Small intestine (tissue), 7 donors: ENCODE measurements around the gene UTS2B. TPM values are rescaled to one million over a fixed set of nuclear protein-coding genes. Genes with fewer than 3 reads are reported as not detected.

ENCODE experiments used
- DNase-seq, 2 donors: peaks; one replicate each; pipeline versions ENCODE4 v3.0.0 to v3.0.0-alpha.2; 2013
- FAIRE-seq: peaks from 2 replicates; lab custom pipeline; 2012; peaks lifted over from hg19 to GRCh38; lab: Jason Lieb, UNC
- H3K27ac ChIP-seq, 3 donors: one replicate each; pipeline ENCODE4 v1.5.1; 2013; ENCODE audit warnings: low read length in 2 of 3, mild to moderate bottlenecking in 2 of 3, control low read depth in 1 of 3, inconsistent platforms in 1 of 3, low read depth in 1 of 3, moderate library complexity in 1 of 3
- H3K27me3 ChIP-seq, 3 donors: one replicate each; pipeline ENCODE4 v1.6.1; 2013; ENCODE audit warnings: low read length in 3 of 3, inconsistent platforms in 1 of 3; ENCODE audit not compliant: control insufficient read depth in 3 of 3, insufficient read depth in 3 of 3
- H3K36me3 ChIP-seq, 3 donors: one replicate each; pipeline ENCODE4 v1.6.1; 2013; ENCODE audit warnings: low read length in 3 of 3, inconsistent platforms in 1 of 3, low read depth in 1 of 3, mild to moderate bottlenecking in 1 of 3, moderate library complexity in 1 of 3; ENCODE audit not compliant: control insufficient read depth in 3 of 3, insufficient read depth in 2 of 3
- H3K4me1 ChIP-seq, 3 donors: one replicate each; pipeline ENCODE4 v1.6.1; 2013; ENCODE audit warnings: low read length in 2 of 3, inconsistent platforms in 1 of 3, low read depth in 1 of 3, mild to moderate bottlenecking in 1 of 3, moderate library complexity in 1 of 3; ENCODE audit not compliant: control insufficient read depth in 3 of 3, insufficient read depth in 2 of 3
- H3K4me3 ChIP-seq, 3 donors: one replicate each; pipeline ENCODE4 v1.5.1; 2013; ENCODE audit warnings: low read length in 3 of 3, control low read depth in 1 of 3, inconsistent platforms in 1 of 3, low read depth in 1 of 3, mild to moderate bottlenecking in 1 of 3, moderate library complexity in 1 of 3
- H3K9me3 ChIP-seq, 2 donors: one replicate each; pipeline ENCODE4 v1.6.1; 2013; ENCODE audit warnings: low read depth in 1 of 2, low read length in 1 of 2; ENCODE audit not compliant: control insufficient read depth in 2 of 2, insufficient read depth in 1 of 2
- WGBS, 3 donors: extraction: QIAGEN DNeasy Blood & Tissue Kit; methylation state at CpG; one replicate each; pipeline ENCODE4 v1.1.7; 2013; 5-methylcytosine and 5-hydroxymethylcytosine counted together
- polyA plus RNA-seq, 4 donors: library from polyadenylated mRNA; stranded (reverse) in 3 of 4; unstranded in 1 of 4; fragments of 200-250 nt in 3 of 4; fragments of 120-200 nt in 1 of 4; gene quantifications; one replicate each; pipeline versions ENCODE4 v1.2.1 to v1.2.3, GENCODE V29; 2013
- donor health status: healthy with polysubstance abuse.
- donor health status: control.
- donor health status: control.
- donor health status: Bipolar disorder and iron deficiency.
- donor health status: healthy.

UTS2B gene
- polyA plus RNA-seq, 4 donors = 0.09 to 0.22 TPM; not detected in 2

DNA sequence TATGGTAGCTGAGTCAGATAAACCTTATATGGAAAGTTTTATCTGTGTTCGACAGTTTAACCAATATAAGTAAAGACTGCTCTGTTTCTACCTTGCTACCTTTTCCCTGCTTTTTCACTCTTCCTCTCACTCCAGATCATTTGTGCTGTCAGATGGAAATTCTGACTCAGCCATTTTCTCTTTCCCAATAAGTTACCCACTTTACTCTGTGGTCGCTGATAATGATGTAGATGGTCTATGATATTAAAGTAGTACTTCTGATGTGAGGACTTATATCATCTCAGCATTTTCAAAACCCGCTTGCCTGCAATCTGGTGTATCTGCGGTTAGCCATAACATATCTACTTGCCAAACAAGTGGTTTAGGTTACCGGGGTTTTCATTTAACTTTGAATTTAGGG is 15.0 kb upstream of the UTS2B start:
- Histone ChIP-seq H3K4me3 (no peak overlapping the region), H3K9me3 (no peaks in the 10 kb centered on the region), H3K27ac (no peak overlapping the region), H3K27me3 (no peaks in the 10 kb centered on the region), H3K4me1 (peaks cover 0 to 8% (median 2%) of the 10 kb centered on the region in 3 donors), H3K36me3 (no peaks in the 10 kb centered on the region)
- 76 to 83% (median 80%) methylated on average over 5 of the region's 5 CpGs for WGBS, 3 donors
- no peak for DNase-seq
- no peak for FAIRE-seq

DNA sequence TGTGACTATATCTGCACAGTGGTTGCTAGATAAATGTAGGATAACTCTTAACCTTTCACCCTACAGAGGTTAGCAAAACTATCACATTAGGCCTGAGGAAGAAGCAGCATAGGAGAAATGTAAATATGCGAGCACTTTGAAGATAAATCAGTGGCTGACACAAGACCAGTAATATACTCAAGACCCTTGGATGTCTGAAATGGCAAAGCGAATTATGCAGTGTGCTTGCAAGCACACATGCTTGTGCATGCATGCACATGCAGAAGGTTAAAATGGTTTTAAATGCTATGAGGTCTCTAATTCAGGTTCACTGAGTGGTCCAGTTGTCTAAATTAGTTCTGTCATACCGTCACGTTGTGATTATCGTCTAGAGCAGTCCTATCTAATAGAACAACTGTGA is 13.6 kb upstream of the UTS2B start:
- H3K9me3 ChIP-seq = no peaks in the 10 kb centered on the region
- H3K4me1 ChIP-seq = peaks cover 0 to 8% (median 2%) of the 10 kb centered on the region in 3 donors
- no peaks in the 10 kb centered on the region for H3K27me3 ChIP-seq
- FAIRE-seq = no peak
- no peaks in the 10 kb centered on the region for H3K36me3 ChIP-seq
- DNase-seq = no peak
- 87 to 96% (median 93%) methylated on average over 5 of the region's 5 CpGs for WGBS, 3 donors
- no peak overlapping the region for H3K4me3 ChIP-seq
- H3K27ac ChIP-seq = no peak overlapping the region

DNA sequence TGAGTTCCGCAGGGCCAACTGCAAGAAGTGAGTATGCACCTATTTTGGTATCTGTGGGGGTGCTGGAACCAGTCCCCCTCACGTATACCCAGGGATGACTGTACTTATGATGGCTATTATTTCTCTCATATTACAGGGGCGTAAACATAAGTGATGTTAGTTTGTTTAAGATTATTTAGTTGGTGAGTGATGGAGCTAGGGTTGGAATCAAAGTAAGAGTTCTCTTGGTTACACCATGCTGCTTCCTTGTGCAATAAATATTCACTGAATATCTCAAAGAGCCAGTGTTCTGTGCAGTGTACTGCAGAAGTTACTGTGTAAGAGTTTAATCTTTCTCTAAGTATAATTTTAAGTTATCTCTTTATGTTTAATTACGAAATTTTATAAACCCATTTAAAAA is 12.8 kb upstream of the UTS2B start:
- no peak overlapping the region for H3K4me3 ChIP-seq
- peaks cover 0 to 8% (median 2%) of the 10 kb centered on the region in 3 donors for H3K4me1 ChIP-seq
- H3K36me3 ChIP-seq = no peaks in the 10 kb centered on the region
- DNase-seq (no peak), FAIRE-seq (no peak)
- H3K27ac ChIP-seq = no peak overlapping the region
- WGBS, 3 donors = 72 to 84% (median 74%) methylated on average over 4 of the region's 4 CpGs
- H3K9me3 ChIP-seq = no peaks in the 10 kb centered on the region
- no peaks in the 10 kb centered on the region for H3K27me3 ChIP-seq

DNA sequence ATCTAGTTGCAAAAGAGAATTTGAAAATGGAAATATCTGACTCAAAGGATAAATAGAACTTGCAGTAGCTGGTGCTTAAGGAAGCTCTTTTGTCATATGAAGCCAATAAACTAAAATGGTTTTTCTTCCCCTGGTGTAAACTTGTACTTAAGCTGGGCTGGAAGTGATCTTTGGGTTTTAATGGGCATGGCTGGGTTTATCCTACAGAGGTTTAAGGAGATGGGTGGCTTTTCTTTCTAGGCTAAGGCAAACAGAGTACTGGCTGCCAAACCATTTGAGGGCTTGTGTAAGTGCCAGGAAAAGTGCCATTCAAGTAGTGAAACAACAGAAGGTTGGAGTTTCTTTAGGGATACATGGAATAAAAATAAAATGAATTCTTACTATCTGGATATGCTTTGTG is 12.1 kb upstream of the UTS2B start:
- Histone ChIP-seq H3K27me3 (no peaks in the 10 kb centered on the region), H3K27ac (no peak overlapping the region), H3K4me3 (no peak overlapping the region), H3K36me3 (no peaks in the 10 kb centered on the region), H3K4me1 (peaks cover 0 to 8% (median 2%) of the 10 kb centered on the region in 3 donors), H3K9me3 (no peaks in the 10 kb centered on the region)
- FAIRE-seq = no peak
- DNase-seq = no peak

DNA sequence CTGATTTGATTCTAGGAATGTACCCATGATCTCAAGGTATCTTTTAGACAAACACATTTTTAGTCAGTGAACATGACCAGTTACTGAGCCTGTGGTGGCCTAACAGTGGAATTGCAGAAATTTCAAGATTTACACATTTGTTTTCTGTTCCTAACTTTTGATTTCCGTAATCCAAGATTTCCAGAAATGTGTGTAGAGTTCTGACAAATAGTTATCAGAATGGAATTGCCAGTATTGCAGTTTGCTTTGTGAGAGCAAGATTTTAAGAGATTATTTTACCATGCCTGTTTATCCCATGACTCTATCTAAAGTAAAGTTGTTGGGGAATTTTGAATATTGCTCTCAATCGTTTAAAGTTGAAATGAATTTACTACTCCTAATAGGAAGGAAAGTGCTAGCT is 11.7 kb upstream of the UTS2B start:
- Histone ChIP-seq H3K36me3 (no peaks in the 10 kb centered on the region), H3K4me3 (no peak overlapping the region), H3K27ac (no peak overlapping the region), H3K4me1 (peaks cover 0 to 8% (median 2%) of the 10 kb centered on the region in 3 donors), H3K9me3 (no peaks in the 10 kb centered on the region), H3K27me3 (no peaks in the 10 kb centered on the region)
- FAIRE-seq = no peak
- 69 to 74% (median 70%) methylated on average over 2 of the region's 2 CpGs for WGBS, 3 donors
- no peak for DNase-seq

DNA sequence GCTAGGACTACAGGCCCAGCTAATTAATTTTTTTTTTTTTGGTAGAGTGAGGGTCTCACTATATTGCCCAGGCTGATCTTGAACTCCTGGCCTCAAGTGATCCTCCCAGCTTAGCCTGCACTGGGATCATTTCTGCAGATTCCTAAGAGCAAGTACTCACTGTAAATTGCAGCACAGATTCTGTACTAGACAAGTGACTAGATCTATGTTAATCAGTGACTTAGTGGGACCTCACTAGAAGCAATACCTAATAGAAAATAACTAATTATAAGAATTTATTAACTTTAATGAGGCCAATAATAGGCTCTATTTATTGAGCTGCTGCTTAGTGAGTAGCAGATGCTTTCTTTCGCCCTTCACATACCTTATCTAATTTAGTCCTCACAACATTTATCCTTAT is 10.6 kb upstream of the UTS2B start:
- no peak overlapping the region for H3K4me3 ChIP-seq
- peaks cover 0 to 8% (median 2%) of the 10 kb centered on the region in 3 donors for H3K4me1 ChIP-seq
- no peaks in the 10 kb centered on the region for H3K9me3 ChIP-seq
- no peak for DNase-seq
- H3K36me3 ChIP-seq = no peaks in the 10 kb centered on the region
- 87 to 95% (median 92%) methylated on average over 1 of the region's 1 CpG for WGBS, 3 donors
- no peak overlapping the region for H3K27ac ChIP-seq
- FAIRE-seq = no peak
- no peaks in the 10 kb centered on the region for H3K27me3 ChIP-seq

DNA sequence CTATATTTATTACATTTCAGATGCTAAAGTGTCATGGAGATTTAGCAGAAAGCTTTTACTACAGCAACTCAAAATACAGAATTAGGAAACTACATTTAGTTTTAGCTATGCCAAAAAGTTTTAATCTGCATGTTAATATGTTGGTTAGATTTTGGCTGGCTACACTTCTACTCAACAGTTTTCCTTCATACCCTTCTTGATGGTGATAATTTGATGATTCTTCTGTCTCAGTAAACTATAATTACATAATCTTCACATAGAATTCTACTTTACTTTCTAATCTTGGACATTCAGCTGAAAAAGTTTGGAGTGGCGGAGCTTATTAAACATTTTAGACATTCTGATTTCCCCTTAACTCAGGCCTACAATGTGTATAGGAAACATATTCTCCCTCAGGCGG is 10.0 kb upstream of the UTS2B start:
- DNase-seq = no peak
- Histone ChIP-seq H3K4me1 (peaks cover 0 to 8% (median 2%) of the 10 kb centered on the region in 3 donors), H3K4me3 (no peak overlapping the region), H3K27me3 (no peaks in the 10 kb centered on the region), H3K36me3 (no peaks in the 10 kb centered on the region), H3K9me3 (no peaks in the 10 kb centered on the region), H3K27ac (no peak overlapping the region)
- WGBS, 3 donors = 93 to 99% (median 97%) methylated on average over 2 of the region's 2 CpGs
- no peak for FAIRE-seq

DNA sequence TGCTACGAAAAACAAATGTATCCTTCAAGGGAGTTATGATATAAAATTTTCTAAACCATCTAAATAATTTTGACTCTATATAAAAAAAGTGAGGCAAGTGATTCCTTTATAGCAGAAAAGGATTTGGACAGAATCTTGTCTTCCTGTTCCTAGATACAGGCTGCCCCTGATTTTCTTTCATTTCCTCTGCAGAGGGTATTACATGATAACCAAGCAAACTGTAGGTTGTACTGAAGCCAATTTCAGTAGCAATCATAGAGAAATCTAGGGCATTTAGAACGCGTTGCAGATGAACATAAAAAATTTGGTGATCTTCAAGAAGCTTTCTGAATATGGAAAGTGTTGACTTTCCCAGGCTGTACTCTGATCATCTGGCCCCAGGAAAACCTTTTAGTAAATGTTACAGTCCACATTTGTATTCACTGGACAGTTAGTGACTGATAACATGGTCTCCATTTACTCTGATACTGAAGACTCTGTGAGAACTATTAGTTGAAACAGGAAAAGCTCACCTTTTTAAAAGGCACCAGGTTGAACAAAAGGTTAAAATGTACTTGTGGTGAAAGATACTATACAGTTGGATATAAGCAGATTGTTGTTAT is 9.1 kb upstream of the UTS2B start:
- Histone ChIP-seq H3K4me3 (no peak overlapping the region), H3K27ac (no peak overlapping the region), H3K27me3 (no peaks in the 10 kb centered on the region), H3K9me3 (no peaks in the 10 kb centered on the region), H3K36me3 (no peaks in the 10 kb centered on the region), H3K4me1 (peaks cover 0 to 5% (median 2%) of the 10 kb centered on the region in 3 donors)
- no peak for DNase-seq
- WGBS, 3 donors = 74 to 89% (median 85%) methylated on average over 3 of the region's 3 CpGs
- FAIRE-seq = no peak

DNA sequence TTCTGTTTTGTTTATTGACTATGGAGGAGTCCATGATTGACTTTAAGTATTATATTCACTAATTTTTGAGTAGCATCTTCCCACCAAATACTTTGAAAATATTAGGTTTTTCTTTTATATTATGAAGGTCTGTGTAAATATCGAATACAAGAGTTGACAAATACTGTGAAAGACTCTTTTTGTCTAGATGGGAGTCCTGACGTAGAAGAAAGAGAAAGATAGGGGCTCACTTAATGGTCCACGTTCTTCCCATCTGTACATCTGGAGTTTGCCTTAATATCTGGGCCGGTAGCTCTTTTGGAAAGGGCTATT is 7.8 kb upstream of the UTS2B start:
- H3K36me3 ChIP-seq = no peaks in the 10 kb centered on the region
- no peaks in the 10 kb centered on the region for H3K9me3 ChIP-seq
- no peak for FAIRE-seq
- H3K4me3 ChIP-seq = no peak overlapping the region
- no peak for DNase-seq
- H3K27me3 ChIP-seq = no peaks in the 10 kb centered on the region
- H3K4me1 ChIP-seq = peaks cover 0 to 10% (median 1%) of the 10 kb centered on the region in 3 donors
- H3K27ac ChIP-seq = no peak overlapping the region
- 90 to 92% (median 91%) methylated on average over 4 of the region's 4 CpGs for WGBS, 3 donors
